ENCODE results near the gene CDC40. TPM values are rescaled to one million over a fixed set of nuclear protein-coding genes. Genes with fewer than 3 reads are reported as not detected.

The CDC40 gene
- total and polyA plus RNA-seq, 2 donors (not counting 1 experiment from before 2014, with no cell fraction given) = 21.5 to 22.1 TPM

DNA sequence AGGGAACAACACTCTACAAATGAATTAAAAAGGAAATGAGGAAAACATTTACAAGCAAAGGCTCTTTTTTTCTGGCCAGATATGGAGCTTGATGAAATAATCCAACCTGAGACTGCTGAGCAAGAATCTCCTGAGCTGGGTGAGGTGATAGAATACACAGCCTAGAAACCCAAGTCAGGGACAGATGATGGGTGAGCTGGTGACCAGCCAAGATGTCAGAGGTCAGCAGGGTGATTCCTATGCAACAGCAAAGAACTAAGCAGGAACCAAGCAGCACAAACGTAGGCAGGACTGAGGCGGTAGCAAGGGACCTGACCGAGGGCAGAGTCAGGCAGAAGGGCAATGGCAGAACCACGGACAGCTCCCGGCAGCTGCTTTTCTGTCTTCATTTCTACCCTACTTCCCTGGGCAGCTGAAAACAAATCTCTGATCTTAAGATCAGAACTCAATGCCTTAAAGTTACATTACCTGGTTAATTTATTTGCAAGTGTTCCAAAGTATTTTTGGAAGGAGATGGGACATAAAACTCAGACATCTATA, 75.1 kb downstream of the CDC40 start:
- Histone ChIP-seq H3K79me2 (ENCODE audit: control insufficient read depth, insufficient read depth, low read length) (no peaks in the 10 kb centered on the region), H3K9ac (ENCODE audit: insufficient read depth, low read length) (no peak overlapping the region), H3K4me1 (ENCODE audit: control insufficient read depth, extremely low read depth, insufficient read depth, low read length) (no peaks in the 10 kb centered on the region), H3K36me3 (ENCODE audit: control insufficient read depth, insufficient read depth, low read length) (no peaks in the 10 kb centered on the region), H3K27me3 (ENCODE audit: control insufficient read depth, insufficient read depth, low read length) (no peaks in the 10 kb centered on the region), H3K4me3 (replicated peaks in 1 of 4; ENCODE audit: control extremely low read depth in 1 of 4, insufficient read depth in 1 of 4, low read depth in 3 of 4, low read length in 4 of 4) (no peak overlapping the region), H4K20me1 (ENCODE audit: control insufficient read depth, extremely low read depth, insufficient read depth, low read length) (no peaks in the 10 kb centered on the region), H3K27ac (ENCODE audit: insufficient read depth, low read length) (no peak overlapping the region), H2AFZ (ENCODE audit: low read length) (no peak overlapping the region), H3K9me3 (ENCODE audit: control insufficient read depth, insufficient read depth, low read depth, low read length) (no peaks in the 10 kb centered on the region), H3K4me2 (ENCODE audit: extremely low read depth, insufficient read depth, low read length) (no peak overlapping the region)
- TF ChIP-seq CTCF (conservative IDR thresholded peaks at IDR 0.05 in 1 of 2, IDR thresholded peaks at IDR 0.05 in 1 of 2; ENCODE audit: low read depth in 1 of 2, low read length in 2 of 2) (no peak), EZH2 (IDR thresholded peaks at IDR 0.05; ENCODE audit: low read length, missing control alignments) (no peak)
- DNase-seq (ENCODE audit: low read depth in 2 of 2) = peak; percentile 24 to 33

- Histone ChIP-seq H3K27me3 (ENCODE audit: control insufficient read depth, insufficient read depth, low read length) (no peaks in the 10 kb centered on the region), H3K4me3 (replicated peaks in 1 of 4; ENCODE audit: control extremely low read depth in 1 of 4, insufficient read depth in 1 of 4, low read depth in 3 of 4, low read length in 4 of 4) (no peak overlapping the region), H3K4me1 (ENCODE audit: control insufficient read depth, extremely low read depth, insufficient read depth, low read length) (no peaks in the 10 kb centered on the region), H2AFZ (ENCODE audit: low read length) (no peak overlapping the region), H3K79me2 (ENCODE audit: control insufficient read depth, insufficient read depth, low read length) (no peaks in the 10 kb centered on the region), H3K27ac (ENCODE audit: insufficient read depth, low read length) (no peak overlapping the region), H3K4me2 (ENCODE audit: extremely low read depth, insufficient read depth, low read length) (no peak overlapping the region), H3K9ac (ENCODE audit: insufficient read depth, low read length) (no peak overlapping the region), H4K20me1 (ENCODE audit: control insufficient read depth, extremely low read depth, insufficient read depth, low read length) (no peaks in the 10 kb centered on the region), H3K36me3 (ENCODE audit: control insufficient read depth, insufficient read depth, low read length) (no peaks in the 10 kb centered on the region), H3K9me3 (ENCODE audit: control insufficient read depth, insufficient read depth, low read depth, low read length) (no peaks in the 10 kb centered on the region)
- TF ChIP-seq EZH2 (IDR thresholded peaks at IDR 0.05; ENCODE audit: low read length, missing control alignments) (no peak), CTCF (conservative IDR thresholded peaks at IDR 0.05 in 1 of 2, IDR thresholded peaks at IDR 0.05 in 1 of 2; ENCODE audit: low read depth in 1 of 2, low read length in 2 of 2) (no peak)
- DNase-seq (ENCODE audit: low read depth in 2 of 2) = no peak
These were observed 76.1 kb downstream of the CDC40 start for GRCh38 chr6:110256366-110256765.

DNA sequence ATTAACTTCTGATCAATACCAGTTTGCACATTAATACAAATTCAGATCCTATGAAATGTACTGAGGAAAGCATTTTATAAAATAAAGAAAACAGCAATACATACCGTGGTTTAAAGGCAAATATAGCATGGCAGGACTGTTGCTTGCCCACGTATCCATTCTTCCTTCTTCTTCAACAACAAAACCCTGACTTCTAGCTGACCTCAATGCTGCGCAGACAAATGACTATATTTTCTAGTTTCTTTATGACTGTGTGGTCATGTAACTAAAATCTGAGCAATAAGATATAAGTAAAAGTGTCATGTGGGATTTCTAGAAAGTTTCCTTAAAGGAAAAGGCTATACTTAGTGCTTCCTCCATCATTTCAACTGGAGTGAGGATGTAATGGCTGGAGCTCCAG, 85.0 kb downstream of the CDC40 start:
- H3K4me3 ChIP-seq (replicated peaks in 1 of 4; ENCODE audit: control extremely low read depth in 1 of 4, insufficient read depth in 1 of 4, low read depth in 3 of 4, low read length in 4 of 4) = no peak overlapping the region
- H3K9ac ChIP-seq (ENCODE audit: insufficient read depth, low read length) = no peak overlapping the region
- TF ChIP-seq EZH2 (IDR thresholded peaks at IDR 0.05; ENCODE audit: low read length, missing control alignments) (no peak), CTCF (conservative IDR thresholded peaks at IDR 0.05 in 1 of 2, IDR thresholded peaks at IDR 0.05 in 1 of 2; ENCODE audit: low read depth in 1 of 2, low read length in 2 of 2) (no peak)
- no peak overlapping the region for H3K4me2 ChIP-seq (ENCODE audit: extremely low read depth, insufficient read depth, low read length)
- H3K27ac ChIP-seq (ENCODE audit: insufficient read depth, low read length) = no peak overlapping the region
- no peak for DNase-seq (ENCODE audit: low read depth in 2 of 2)
- no peak overlapping the region for H2AFZ ChIP-seq (ENCODE audit: low read length)
- no peaks in the 10 kb centered on the region for H3K79me2 ChIP-seq (ENCODE audit: control insufficient read depth, insufficient read depth, low read length)
- H3K36me3 ChIP-seq (ENCODE audit: control insufficient read depth, insufficient read depth, low read length) = no peaks in the 10 kb centered on the region
- no peaks in the 10 kb centered on the region for H3K27me3 ChIP-seq (ENCODE audit: control insufficient read depth, insufficient read depth, low read length)
- H3K4me1 ChIP-seq (ENCODE audit: control insufficient read depth, extremely low read depth, insufficient read depth, low read length) = no peaks in the 10 kb centered on the region
- no peaks in the 10 kb centered on the region for H4K20me1 ChIP-seq (ENCODE audit: control insufficient read depth, extremely low read depth, insufficient read depth, low read length)
- H3K9me3 ChIP-seq (ENCODE audit: control insufficient read depth, insufficient read depth, low read depth, low read length) = no peaks in the 10 kb centered on the region

Data from fibroblast of lung (primary cell).